GM21723 (cell line): ENCODE data around the gene SH3GLB1.

ENCODE experiments used
- ATAC-seq: cut with Tn5 transposase; IDR thresholded peaks from one replicate; pipeline ENCODE4 v1.9.1; 2021; ENCODE audit warnings: mild to moderate bottlenecking, moderate library complexity; ENCODE audit not compliant: unreplicated experiment

SH3GLB1 gene

DNA sequence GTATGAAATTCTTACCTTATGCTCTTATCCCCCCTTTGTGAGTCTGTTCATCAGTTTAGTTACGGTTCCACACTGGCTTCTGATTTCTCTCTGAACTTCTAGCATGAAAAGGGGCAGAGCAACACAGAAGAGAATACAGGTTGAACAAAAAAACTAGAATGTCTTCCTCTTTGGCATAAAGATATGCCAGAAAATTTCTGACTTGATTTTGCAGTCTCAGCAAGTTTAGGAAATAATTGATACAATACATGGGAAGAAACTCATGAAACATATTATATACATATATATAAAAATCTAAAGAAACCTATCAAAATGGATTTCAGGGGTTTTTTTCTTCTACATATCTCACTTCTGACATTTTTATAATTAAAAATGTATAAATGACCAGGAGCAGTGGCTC, 27.0 kb downstream of the SH3GLB1 start:
- no peak for ATAC-seq

DNA sequence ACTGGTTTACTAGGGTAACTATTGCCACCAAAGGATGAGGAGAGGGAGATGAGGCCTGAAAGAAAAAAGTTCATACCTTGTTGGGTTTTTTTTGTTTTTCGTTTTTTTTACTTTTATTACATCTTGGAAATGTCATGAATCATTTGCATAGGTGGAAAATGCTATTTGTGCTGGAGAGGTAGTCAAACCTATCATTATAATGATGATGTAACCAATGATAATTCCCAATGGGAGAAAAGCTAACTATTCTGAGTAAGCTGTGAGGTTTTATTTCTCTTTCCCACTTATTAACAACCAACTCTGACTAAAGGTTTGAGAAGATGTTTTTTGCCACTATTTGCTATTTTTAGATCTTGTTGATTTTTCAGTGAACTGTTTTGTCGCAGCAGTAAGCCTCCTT, 29.0 kb downstream of the SH3GLB1 start:
- ATAC-seq: no peak

DNA sequence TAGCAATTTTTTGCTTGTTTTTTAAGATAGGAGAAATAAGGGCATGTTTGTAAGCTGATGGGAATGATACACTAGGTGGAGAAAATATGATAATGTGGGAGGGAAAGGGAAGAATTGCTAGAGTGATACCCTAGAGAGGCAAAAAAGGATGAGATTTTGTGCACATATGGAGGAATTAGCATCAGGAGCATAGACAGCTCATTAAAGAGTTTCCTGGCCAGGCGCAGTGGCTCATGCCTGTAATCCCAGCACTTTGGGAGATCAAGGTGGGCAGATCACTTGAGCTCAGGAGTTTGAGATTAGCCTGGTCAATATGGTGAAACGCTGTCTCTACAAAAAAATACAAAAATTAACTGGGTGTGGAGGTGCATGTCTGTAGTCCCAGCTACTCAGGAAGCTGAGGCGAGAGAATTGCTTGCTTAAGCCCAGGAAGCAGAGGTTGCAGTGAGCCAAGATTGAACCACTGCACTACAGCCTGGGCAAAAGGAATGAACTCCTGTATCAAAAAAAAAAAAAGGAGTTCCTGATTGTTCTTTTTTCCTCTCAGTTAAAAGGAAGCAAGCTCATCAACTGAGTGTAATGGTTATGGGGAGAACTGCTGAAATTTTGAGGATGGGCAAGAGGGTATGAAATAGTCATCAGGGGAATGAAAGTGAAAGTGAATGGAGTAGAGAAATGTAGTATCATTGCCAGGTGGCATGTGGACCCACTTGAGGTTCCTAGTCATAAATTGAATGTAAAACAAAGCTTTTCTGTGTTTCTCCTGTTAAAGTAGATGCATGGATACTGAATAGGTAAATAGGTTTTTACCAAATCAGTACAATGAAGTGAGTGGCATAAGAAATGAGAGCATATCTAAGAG, 35.5 kb downstream of the SH3GLB1 start:
- peak; percentile 56 for ATAC-seq

DNA sequence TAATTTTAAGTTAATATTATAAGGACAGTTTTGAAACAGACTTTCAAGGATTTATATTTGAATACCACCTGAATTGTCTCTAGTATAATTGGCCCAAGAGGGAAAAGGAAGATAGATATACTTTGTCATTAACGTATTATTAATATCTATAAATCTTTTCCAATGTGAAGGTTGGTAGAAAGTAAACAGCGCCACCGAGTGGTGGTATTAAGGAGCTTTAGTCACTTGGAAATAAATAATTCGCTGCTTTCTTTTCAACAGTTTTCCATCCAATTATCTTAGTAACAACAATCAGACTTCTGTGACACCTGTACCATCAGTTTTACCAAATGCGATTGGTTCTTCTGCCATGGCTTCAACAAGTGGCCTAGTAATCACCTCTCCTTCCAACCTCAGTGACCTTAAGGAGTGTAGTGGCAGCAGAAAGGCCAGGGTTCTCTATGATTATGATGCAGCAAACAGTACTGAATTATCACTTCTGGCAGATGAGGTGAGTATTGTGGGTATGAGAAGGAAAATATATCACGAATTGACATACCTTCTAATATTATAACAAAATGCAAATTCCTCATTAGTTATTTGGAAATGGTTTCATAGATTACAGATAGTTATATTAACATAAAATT, 37.7 kb downstream of the SH3GLB1 start:
- ATAC-seq: no peak

DNA sequence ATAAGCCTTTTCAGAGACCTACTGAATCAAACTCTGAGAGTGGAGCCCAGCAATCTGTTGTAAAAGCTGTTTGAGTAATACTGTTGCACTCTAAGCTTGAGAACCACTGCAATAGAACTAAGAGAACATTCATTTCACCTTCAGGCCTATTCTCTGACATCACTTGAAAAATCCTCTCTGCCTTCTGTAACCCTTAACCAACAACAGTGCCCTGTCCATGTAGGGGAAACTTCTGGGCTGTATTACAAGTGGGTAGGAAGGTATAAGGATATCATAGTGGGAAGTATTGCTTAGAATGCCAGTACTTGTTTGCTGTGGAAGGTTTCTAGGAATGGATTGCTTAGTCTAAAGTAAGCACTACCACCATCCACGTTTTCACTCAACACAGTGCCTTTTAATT, 42.9 kb downstream of the SH3GLB1 start:
- ATAC-seq: no peak

DNA sequence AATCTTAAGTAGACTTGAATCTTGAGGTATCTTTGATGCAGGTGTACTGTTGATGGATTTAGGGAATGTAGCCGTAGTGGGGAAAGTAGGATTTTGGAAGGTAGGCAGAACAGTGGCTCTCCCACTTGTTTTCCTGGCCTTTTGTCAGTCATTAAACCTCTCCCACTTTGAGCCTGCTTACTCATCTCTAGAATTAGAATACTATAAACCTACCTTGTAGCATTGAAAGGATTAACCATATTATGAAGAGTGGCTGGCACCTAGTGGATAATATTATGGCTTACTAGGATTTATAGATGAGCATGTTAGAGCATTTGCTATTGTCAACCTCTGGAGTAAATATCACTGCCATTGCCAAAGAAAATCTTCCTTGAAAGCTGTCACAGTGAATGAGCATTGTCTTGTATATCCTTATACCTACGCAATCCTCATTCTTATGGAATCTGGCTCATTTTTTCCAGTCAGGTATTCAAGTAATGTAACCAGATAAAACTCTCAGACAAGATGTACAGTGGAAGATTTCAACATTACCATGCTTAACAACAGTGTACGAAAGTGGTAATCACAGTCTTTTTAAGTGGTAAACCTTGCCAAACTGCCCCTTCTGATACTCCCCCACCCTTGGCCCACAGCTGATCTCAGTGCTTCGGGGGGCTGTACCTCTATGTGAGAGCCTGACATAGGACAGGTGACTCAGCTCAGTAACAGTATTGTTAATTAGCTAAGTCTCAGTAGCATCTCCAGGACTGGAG, 44.4 kb downstream of the SH3GLB1 start:
- ATAC-seq: no peak

DNA sequence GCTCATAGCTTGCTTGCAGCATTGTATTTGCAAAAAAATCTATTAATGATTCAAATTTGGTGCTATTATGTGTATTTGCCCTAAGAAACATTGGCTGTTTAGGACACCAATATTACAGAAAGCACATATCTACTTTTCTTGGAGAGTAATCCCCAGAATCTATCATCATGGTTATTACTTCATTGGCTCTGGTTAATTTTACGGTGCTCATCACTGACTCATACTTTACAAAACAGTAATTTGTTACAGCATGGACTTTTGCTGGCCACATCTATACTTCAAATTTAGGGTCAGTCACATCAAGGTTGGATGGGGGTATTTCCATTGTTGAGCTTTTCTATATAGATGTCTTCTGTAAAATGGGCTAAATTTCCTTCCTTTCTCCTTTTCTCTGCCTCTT, 45.7 kb downstream of the SH3GLB1 start:
- no peak for ATAC-seq

DNA sequence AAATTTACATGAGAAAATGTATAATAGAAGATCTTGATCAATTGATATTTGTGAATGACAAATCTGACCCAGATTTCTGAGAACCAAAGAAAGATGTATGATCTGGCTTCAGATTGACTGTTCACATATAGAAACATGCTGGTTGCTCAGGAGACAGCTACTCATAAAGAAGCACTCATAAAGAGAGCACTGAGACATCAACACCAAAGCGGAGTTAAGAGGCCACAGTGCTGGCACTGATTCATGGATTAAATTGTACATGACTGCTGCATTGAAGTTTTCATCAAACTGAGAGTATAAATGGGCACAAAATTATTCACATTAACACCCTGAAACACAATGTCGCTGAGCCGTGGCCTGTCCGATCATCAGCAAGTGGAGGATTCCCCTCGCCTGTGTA, 46.2 kb downstream of the SH3GLB1 start:
- ATAC-seq: no peak

DNA sequence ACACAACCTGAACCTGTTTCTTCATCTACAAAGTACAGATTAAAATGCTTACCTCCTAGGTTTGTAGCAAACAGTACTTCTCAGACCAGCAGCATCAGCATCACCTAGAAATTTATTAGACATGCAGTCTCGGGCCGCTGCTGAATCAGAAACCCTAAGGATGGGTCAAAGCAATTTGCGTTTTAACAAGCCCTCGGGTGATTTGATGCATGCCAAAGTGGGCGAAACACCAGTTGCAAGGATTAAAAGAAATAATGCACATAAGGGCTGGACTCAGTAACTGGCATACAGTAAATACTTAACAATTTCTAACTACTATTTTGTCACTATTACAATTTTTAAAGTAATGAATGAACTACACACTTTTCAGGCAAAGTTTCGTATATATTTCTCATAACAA, 47.5 kb downstream of the SH3GLB1 start:
- ATAC-seq: no peak

DNA sequence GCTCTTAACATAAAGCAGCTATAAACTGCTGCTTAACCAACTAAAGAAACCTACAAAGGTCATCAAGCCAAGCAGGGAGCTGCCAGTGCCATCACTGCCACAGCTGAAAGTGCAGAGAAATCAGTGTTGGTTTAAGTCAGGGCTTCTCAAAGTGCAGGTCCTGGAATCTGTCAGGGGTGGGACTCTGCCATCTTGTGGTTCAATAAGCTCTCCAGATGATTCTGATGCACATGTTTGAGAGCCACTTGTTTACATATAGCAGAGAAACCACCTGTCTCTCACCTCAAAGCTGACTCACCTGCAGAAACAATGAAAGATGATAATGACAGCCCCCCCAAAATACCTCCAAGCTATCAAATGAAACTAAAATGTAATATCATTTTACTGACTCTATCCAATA, 49.3 kb downstream of the SH3GLB1 start:
- ATAC-seq: peak; percentile 43

DNA sequence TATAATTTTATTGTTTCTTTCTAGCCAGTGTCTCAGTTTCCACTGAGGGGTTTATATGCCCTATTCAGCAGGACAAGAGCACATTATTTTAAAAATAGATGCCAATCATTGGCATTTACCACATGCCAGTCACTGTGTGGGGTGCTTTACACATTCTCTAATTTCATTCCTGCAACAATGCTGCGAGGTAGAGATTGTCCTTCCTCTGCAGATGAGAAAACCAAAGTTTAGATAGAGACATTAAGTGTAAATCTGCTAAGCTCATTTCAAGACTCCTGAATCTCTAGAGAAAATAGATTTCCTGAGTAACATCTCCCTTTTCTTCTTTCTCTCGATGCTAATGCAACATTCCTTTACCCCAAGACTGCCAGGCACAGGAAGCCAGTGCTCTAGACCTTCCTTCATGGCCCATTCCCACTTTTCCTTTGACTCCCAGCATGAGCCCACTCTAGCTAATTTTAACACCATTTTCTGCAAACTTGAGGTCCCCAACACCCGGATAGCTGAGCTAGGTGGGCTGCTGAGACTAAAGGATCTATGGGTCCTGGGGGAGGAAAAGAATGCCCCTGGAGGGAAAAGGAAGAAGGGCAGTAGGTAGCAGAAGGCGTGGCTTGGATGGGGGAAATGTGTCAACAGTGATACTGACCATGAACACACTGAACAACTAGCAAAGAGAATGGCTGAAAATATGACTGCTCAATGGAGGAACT, 50.0 kb downstream of the SH3GLB1 start:
- ATAC-seq: no peak

DNA sequence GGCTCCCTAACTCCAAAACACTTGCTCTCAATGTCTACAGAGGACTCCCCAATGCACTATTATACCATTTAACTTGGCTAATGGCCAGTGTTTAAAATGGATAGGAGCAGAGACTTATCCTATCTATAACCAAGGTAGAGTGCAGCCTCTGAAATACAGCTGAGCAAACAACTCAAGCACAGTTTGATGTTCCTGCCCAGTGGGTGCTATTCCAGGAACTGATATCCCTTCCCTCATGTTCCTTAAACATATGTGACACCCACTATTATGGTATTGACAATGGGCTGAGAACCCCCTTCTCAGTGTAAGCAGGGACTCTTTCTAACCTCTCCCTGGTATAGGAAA, 51.7 kb downstream of the SH3GLB1 start:
- no peak for ATAC-seq

DNA sequence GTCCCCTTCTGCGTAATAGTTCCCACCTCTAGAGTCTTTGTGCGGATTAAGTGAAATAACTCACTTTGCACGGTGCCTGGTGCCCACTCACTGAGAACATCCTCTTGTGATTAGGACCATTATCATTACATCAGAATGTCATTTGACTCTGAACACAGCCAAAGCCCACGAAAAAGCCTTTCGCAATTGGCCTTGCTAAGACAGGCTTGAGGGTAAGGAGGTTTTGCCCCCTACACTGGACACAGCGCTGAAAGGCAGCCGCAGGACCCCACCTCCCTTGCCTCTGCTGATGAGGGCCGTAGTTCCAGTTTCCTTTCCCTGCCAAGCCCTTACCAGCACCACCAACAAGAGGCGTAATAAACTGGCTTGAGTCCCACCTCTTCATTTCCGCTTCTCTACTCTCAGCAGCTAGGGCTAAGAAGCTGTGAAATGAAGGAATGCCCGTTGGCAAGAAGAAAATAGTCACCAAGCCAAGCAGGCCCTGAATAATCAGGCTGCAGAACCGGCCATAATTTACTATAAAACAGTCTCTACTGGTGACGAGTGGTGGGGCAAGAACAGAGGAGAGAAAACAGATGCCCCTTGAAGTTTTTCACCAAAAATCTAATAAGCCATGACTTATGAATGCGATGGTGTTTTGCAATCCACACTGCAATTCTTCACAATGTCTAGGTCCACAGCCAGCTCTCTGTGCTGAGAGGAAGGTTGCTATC, 53.1 kb downstream of the SH3GLB1 start:
- no peak for ATAC-seq

DNA sequence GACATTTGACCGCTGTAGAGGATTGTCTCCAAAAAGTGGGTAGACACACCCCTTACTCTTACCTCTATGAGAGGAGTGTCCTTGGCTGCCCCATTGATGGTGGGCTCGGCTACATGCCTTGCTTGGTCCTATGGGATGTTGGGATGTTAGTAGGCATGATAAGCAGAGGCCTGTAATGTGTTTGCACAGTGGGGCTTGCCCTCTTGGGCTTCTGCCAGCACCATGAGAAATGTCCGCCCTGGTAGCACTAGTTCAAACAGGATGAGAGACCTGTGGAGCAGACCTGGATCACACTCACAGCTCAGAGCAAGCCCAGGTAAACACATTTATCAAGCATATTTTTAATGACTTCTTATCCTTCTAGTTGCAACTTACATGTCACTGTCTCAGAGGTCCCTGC, 54.2 kb downstream of the SH3GLB1 start:
- no peak for ATAC-seq

DNA sequence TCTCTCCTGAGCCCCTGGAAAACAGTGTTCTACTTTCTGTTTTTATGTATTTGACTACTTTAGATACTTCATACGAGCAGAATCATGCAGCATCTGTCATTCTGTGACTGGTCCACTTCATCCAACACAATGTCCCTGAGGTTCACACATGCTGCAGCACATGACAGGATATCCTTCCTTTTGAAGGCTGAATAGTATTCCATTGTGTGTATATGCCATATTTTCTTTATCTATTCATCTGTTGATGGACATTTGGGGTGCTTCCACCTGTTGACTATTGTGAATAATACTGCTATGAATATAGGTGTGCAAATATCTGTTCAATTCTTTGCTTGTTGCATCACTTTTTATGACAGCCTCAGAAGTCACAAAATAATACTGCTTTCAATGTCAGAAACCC, 55.8 kb downstream of the SH3GLB1 start:
- no peak for ATAC-seq

DNA sequence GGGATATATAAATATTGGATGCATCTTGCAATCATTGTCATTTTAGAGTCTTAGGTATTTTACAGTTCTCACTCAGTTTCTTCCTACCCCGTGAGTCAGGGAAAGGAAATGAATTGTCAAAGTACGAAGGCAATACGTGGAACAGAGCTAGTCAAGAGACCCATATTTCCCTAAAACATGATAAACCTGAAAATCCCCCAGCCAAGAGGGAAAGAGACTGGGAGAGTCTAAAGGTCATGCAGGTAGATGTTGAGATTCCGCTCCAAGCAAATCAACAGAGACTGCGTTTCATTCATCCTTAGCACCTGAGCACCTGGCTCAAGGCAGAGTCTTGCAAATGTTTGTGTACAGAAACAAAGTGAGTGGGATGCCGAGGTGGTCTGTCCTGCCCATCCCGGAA, 58.0 kb downstream of the SH3GLB1 start:
- ATAC-seq: no peak

DNA sequence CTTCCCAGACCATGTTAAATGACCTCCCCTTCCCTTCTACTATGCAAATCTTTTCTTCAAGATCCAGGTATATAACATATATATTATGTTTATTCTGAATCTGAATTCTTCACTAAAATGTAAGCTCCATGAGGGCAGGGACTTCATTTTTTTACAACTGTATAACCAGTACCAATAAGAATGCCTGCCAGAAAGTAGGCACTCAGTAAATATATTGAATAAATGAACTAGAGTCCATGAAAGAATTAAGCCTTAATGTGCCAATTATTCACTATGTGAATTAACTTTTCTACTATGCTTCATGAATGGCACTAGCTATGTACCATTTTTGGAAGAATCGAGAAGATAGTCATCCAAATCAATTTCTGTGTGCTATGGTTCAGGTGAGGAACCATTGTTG, 60.1 kb downstream of the SH3GLB1 start:
- no peak for ATAC-seq

DNA sequence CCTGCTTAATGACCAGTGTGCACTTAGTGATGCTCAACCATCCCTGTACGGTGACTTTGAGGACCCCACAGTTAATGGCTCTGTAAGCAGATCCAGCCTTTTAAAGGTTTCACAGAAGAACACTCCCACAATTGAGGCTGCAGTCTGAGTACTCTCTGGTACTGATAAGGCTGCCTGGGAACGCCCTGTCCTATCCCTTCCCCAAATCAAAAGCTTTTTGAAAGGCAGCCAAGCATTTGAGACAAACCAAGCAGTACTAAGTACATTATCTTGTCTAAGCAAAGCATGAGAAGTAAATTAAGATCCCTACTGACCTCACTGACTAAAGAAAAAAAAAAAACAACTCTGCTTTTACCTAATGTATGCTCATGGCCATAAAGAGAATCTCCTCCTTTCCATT, 60.7 kb downstream of the SH3GLB1 start:
- ATAC-seq: no peak

DNA sequence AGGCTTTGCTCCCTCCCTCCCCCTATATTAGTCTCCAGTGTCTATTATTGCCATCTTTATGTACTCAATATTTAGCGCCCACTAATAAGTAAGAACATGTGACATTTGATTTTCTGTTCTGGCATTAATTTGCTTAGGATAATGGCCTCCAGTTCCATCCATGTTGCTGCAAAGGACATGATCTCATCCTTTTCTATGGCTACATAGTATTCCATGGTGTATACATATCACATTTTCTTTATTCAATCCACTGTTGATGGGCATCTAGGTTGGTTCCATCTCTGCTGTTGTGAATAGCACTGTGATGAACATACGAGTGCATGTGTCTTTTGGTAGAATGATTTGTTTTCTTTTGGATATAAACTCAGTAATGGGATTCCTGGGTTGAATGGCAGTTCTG, 61.3 kb downstream of the SH3GLB1 start:
- ATAC-seq: no peak

DNA sequence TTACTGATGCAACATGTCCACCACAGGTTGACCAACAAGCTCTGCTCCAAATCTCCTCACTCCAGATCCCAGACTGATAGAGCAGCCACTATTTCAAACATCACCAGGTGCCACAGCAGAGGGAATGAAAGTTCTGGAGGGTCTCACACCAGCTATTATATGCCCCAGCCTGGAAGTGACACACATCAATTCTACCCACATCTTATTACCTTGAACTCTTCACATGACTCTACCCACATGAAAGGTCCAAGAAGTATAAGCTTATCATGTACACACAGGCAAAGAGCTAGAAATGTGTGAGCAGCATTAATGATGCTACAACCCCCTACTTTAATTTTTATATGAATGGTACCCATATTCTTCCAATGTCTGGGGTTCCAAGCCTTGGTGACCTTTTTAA, 64.2 kb downstream of the SH3GLB1 start:
- no peak for ATAC-seq

DNA sequence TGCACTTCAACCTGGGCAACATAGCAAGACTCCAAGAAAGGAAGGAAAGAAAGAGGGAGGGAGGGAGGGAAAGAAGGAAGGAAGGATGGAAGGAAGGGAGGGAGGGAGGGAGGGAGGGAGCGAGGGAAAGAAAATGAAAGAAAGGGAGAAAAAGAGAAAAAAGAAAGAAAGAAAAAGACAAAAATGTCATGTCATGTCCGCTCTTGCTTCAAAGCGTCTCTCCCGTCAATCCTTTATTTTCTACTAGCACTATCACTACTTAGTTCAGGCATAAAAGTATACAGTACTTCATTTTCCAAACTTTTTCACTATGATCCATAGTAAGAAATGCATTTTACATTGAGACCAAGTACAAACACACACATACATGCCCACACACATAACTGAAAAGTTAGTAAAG, 64.7 kb downstream of the SH3GLB1 start:
- no peak for ATAC-seq
